Neural progenitor cell (in vitro differentiated cells): ENCODE measurements around the gene ARHGAP23. TPM values are rescaled to one million over a fixed set of nuclear protein-coding genes. Genes with fewer than 3 reads are reported as not detected.

Experiments
- DNase-seq: peaks from one replicate; pipeline ENCODE4 v3.0.0-alpha.2; 2016; ENCODE audit warnings: low spot score
- H2AFZ ChIP-seq: fragments of 200-600 bp; sonication (generic); replicated peaks from 2 replicates; pipeline ENCODE4 v1.6.1; 2016; ENCODE audit warnings: antibody characterized with exemption
- H3F3A ChIP-seq: fragments of 200-600 bp; sonication (generic); 2 replicates; pipeline ENCODE4 v1.6.1; 2016; ENCODE audit warnings: antibody characterized with exemption, low read depth
- H3K27ac ChIP-seq: fragments of 200-600 bp; sonication (generic); 2 replicates; pipeline ENCODE4 v1.5.1; 2016; ENCODE audit warnings: mild to moderate bottlenecking
- H3K27me3 ChIP-seq: fragments of 200-600 bp; sonication (generic); 2 replicates; pipeline ENCODE4 v1.6.1; 2016; ENCODE audit warnings: mild to moderate bottlenecking, moderate library complexity
- H3K36me3 ChIP-seq: fragments of 200-600 bp; sonication (generic); 2 replicates; pipeline ENCODE4 v1.5.1; 2016
- H3K4me1 ChIP-seq: fragments of 200-600 bp; sonication (generic); 2 replicates; pipeline ENCODE4 v1.6.1; 2016; ENCODE audit warnings: mixed run types
- H3K4me2 ChIP-seq: fragments of 200-600 bp; sonication (generic); 2 replicates; pipeline ENCODE4 v1.6.1; 2016
- H3K4me3 ChIP-seq: fragments of 200-600 bp; sonication (generic); 2 replicates; pipeline ENCODE4 v1.5.1; 2016
- H3K79me2 ChIP-seq: fragments of 200-600 bp; sonication (generic); 2 replicates; pipeline ENCODE4 v1.6.1; 2016; ENCODE audit warnings: low read depth
- H3K9ac ChIP-seq: fragments of 200-600 bp; sonication (generic); 2 replicates; pipeline ENCODE4 v1.6.1; 2016
- H3K9me3 ChIP-seq: fragments of 200-600 bp; sonication (generic); 2 replicates; pipeline ENCODE4 v1.5.1; 2016; ENCODE audit warnings: low read depth
- H4K20me1 ChIP-seq: fragments of 200-600 bp; sonication (generic); 2 replicates; pipeline ENCODE4 v1.6.1; 2016; ENCODE audit warnings: low read depth
- H3K27ac Mint-ChIP-seq: 3 replicates; pipeline ENCODE4 v1.8.0; 2021; ENCODE audit warnings: mixed read lengths
- H3K27me3 Mint-ChIP-seq: 2 replicates; pipeline ENCODE4 v1.8.0; 2022; ENCODE audit warnings: low read depth, mild to moderate bottlenecking, inconsistent platforms, moderate library complexity, mixed read lengths; ENCODE audit not compliant: insufficient read depth
- H3K36me3 Mint-ChIP-seq: 3 replicates; pipeline ENCODE4 v1.8.0; 2021; ENCODE audit warnings: mixed read lengths
- H3K4me1 Mint-ChIP-seq: 3 replicates; pipeline ENCODE4 v1.8.0; 2021; ENCODE audit warnings: mixed read lengths
- H3K4me3 Mint-ChIP-seq: 3 replicates; pipeline ENCODE4 v1.8.0; 2021; ENCODE audit warnings: mild to moderate bottlenecking, moderate library complexity, mixed read lengths
- H3K9me3 Mint-ChIP-seq: 3 replicates; pipeline ENCODE4 v1.8.0; 2020; ENCODE audit warnings: mixed read lengths
- EZH2 ChIP-seq: fragments of 200-600 bp; sonication (generic); IDR thresholded peaks from 2 replicates; pipeline ENCODE4 v1.6.1; 2017; ENCODE audit warnings: antibody characterized with exemption, mild to moderate bottlenecking, moderate library complexity
- EZH2phosphoT487 ChIP-seq: fragments of 200-600 bp; sonication (generic); IDR thresholded peaks from 2 replicates; pipeline ENCODE4 v1.6.1; 2017; ENCODE audit warnings: antibody characterized with exemption
- total RNA-seq: library from RNA; depleted of rRNA; stranded (reverse); fragments of >200 nt; gene quantifications from 2 replicates; pipeline ENCODE4 v1.2.3, GENCODE V29; 2015; ENCODE audit warnings: low replicate concordance
- TF ChIP-seq, protein P1 (sequence below): fragments of 200-600 bp; sonication (generic); IDR thresholded peaks from 2 replicates; pipeline ENCODE4 v1.5.1; 2017; ENCODE audit warnings: antibody characterized with exemption, mild to moderate bottlenecking

The ARHGAP23 gene
- total RNA-seq, 1 donor from 2014 or later, result 6.1 TPM

DNA sequence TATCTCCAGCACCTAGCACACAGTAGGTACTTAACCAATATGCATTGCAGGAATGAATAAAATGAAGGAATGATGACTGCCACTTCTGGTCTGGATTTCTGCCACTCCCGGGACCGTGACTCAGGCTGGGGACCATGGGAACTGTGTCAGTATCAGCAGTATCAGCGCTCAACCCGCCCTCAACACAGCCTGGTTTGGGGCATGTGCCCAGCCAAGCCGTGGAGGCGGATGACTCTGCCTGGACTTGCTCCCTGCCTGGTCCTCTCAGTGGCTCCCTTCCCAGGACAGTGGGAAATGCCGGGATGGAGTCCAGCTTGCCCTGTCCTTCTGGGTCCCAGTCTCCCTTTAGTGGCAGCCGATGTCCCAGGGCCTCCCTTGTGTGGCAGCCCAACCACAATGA is 122.4 kb downstream of the ARHGAP23 start:
- H3K4me1 ChIP-seq, result no peaks in the 10 kb centered on the region
- H2AFZ ChIP-seq, result no peak overlapping the region
- peaks cover 6% of the 10 kb centered on the region for H3K27me3 Mint-ChIP-seq
- peaks cover 4% of the 10 kb centered on the region for H3K4me1 Mint-ChIP-seq
- H3K9me3 Mint-ChIP-seq, result no peaks in the 10 kb centered on the region
- no peak overlapping the region for H3K9ac ChIP-seq
- H3K27ac Mint-ChIP-seq, result no peak overlapping the region
- H3K79me2 ChIP-seq, result no peaks in the 10 kb centered on the region
- no peaks in the 10 kb centered on the region for H3K27me3 ChIP-seq
- peaks cover 15% of the 10 kb centered on the region for H3K36me3 Mint-ChIP-seq
- peaks cover 3% of the 10 kb centered on the region for H3F3A ChIP-seq
- H4K20me1 ChIP-seq, result no peaks in the 10 kb centered on the region
- H3K27ac ChIP-seq, result no peak overlapping the region
- no peak for DNase-seq
- H3K4me2 ChIP-seq, result no peak overlapping the region
- H3K9me3 ChIP-seq, result no peaks in the 10 kb centered on the region
- H3K36me3 ChIP-seq, result no peaks in the 10 kb centered on the region
- no peak overlapping the region for H3K4me3 ChIP-seq
- TF ChIP-seq EZH2 (no peak), EZH2phosphoT487 (no peak)
- TF ChIP-seq, protein P1, sequence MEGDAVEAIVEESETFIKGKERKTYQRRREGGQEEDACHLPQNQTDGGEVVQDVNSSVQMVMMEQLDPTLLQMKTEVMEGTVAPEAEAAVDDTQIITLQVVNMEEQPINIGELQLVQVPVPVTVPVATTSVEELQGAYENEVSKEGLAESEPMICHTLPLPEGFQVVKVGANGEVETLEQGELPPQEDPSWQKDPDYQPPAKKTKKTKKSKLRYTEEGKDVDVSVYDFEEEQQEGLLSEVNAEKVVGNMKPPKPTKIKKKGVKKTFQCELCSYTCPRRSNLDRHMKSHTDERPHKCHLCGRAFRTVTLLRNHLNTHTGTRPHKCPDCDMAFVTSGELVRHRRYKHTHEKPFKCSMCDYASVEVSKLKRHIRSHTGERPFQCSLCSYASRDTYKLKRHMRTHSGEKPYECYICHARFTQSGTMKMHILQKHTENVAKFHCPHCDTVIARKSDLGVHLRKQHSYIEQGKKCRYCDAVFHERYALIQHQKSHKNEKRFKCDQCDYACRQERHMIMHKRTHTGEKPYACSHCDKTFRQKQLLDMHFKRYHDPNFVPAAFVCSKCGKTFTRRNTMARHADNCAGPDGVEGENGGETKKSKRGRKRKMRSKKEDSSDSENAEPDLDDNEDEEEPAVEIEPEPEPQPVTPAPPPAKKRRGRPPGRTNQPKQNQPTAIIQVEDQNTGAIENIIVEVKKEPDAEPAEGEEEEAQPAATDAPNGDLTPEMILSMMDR, result no peak
- no peak overlapping the region for H3K4me3 Mint-ChIP-seq

DNA sequence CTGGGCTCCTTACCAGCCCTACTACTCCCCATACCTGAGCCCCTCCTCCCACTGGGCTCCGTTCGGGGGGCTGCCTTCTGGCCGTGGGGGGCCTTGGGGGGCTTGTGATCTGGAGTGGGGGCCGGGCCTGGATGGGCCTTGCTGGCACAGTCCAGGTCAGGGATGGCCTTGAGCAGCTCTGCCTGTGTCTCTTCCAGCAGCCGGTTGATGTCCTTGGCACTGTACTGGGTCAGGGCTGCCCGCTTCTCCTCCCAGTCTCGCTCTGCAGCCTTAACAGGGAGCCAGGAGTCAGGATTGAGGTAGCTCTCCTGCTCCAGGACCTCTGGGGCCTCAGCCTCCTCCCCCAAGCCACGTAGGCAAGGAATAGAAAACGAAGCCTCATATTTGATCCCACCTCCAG is 122.9 kb downstream of the ARHGAP23 start:
- TF ChIP-seq, protein P1, result no peak
- no peak for TF ChIP-seq EZH2phosphoT487
- TF ChIP-seq EZH2, result no peak
- Histone ChIP-seq H3K4me1 (no peaks in the 10 kb centered on the region), H3K27ac (no peak overlapping the region), H3K9ac (no peak overlapping the region), H3K27me3 (no peaks in the 10 kb centered on the region), H3K4me2 (no peak overlapping the region), H4K20me1 (no peaks in the 10 kb centered on the region), H2AFZ (no peak overlapping the region), H3K36me3 (no peaks in the 10 kb centered on the region), H3K4me3 (no peak overlapping the region), H3F3A (peaks cover 3% of the 10 kb centered on the region), H3K79me2 (no peaks in the 10 kb centered on the region), H3K9me3 (no peaks in the 10 kb centered on the region)
- Mint-ChIP-seq H3K27me3 (peaks cover 6% of the 10 kb centered on the region), H3K36me3 (peaks cover 15% of the 10 kb centered on the region), H3K4me1 (peaks cover 4% of the 10 kb centered on the region), H3K4me3 (no peak overlapping the region), H3K27ac (no peak overlapping the region), H3K9me3 (no peaks in the 10 kb centered on the region)
- no peak for DNase-seq

DNA sequence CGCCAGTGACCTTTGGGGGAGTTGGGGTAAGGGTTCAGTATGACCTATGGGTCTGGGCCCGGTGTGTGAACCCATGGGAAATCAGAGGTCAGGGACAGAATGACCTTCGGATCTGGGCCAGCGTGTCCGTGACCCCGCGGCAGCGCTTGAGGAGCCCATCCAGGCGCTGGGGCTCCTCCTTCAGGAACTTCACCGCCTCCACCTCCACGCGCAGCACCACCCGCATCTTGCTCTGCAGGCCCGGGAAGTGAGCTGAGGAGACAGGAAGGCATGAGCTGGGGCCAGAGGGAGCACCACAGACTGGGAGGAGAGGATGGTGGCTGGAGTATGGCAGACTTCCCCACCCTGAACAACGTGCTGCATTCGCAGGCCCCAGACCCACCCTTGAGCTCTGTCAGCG is 124.1 kb downstream of the ARHGAP23 start:
- H3K27me3 ChIP-seq, result no peaks in the 10 kb centered on the region
- Mint-ChIP-seq H3K27ac (no peak overlapping the region), H3K36me3 (peaks cover 15% of the 10 kb centered on the region), H3K4me1 (peaks cover 4% of the 10 kb centered on the region), H3K9me3 (no peaks in the 10 kb centered on the region), H3K27me3 (peaks cover 6% of the 10 kb centered on the region), H3K4me3 (no peak overlapping the region)
- H3K4me2 ChIP-seq, result no peak overlapping the region
- H3K4me1 ChIP-seq, result no peaks in the 10 kb centered on the region
- no peak overlapping the region for H3K4me3 ChIP-seq
- no peak overlapping the region for H2AFZ ChIP-seq
- TF ChIP-seq, protein P1, result no peak
- TF ChIP-seq EZH2phosphoT487 (no peak), EZH2 (no peak)
- no peaks in the 10 kb centered on the region for H3K9me3 ChIP-seq
- peaks cover 3% of the 10 kb centered on the region for H3F3A ChIP-seq
- no peaks in the 10 kb centered on the region for H4K20me1 ChIP-seq
- no peak overlapping the region for H3K27ac ChIP-seq
- H3K36me3 ChIP-seq, result no peaks in the 10 kb centered on the region
- H3K9ac ChIP-seq, result no peak overlapping the region
- DNase-seq, result no peak
- no peaks in the 10 kb centered on the region for H3K79me2 ChIP-seq
